Measurements from ENCODE around the gene NDST1.

NDST1 gene

DNA sequence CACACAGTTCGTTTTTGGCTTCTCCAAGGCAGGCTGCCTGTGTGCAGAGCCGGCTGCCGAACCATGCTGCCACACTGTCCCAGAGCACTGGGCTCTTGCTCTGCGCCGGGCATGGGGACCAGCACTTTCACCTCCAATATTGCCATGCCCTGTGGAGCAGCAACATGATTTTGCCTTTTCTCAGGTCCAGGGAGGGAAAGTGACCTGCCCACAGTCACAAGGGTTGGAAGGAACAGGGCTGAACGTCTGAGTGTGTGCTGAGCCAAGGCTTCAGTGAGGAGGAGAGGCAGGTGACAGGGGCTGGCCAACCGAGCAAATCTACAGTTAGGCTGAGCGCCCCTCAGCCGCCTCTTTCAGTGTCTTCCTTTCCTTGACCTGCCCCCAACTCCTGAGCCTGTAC is 98.5 kb downstream of the NDST1 start:
- DNase-seq (ENCODE audit: low spot score): no peak
- TF ChIP-seq, protein P1, sequence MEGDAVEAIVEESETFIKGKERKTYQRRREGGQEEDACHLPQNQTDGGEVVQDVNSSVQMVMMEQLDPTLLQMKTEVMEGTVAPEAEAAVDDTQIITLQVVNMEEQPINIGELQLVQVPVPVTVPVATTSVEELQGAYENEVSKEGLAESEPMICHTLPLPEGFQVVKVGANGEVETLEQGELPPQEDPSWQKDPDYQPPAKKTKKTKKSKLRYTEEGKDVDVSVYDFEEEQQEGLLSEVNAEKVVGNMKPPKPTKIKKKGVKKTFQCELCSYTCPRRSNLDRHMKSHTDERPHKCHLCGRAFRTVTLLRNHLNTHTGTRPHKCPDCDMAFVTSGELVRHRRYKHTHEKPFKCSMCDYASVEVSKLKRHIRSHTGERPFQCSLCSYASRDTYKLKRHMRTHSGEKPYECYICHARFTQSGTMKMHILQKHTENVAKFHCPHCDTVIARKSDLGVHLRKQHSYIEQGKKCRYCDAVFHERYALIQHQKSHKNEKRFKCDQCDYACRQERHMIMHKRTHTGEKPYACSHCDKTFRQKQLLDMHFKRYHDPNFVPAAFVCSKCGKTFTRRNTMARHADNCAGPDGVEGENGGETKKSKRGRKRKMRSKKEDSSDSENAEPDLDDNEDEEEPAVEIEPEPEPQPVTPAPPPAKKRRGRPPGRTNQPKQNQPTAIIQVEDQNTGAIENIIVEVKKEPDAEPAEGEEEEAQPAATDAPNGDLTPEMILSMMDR (IDR thresholded peaks at IDR 0.05; ENCODE audit: extremely low read depth, insufficient read depth, missing control alignments): no peak
- in situ Hi-C loops (cut with MboI; ENCODE audit: low pct_unique_long_range_greater_than_20kb, low sequenced_read_pairs, unreplicated experiment): no loop called here

DNA sequence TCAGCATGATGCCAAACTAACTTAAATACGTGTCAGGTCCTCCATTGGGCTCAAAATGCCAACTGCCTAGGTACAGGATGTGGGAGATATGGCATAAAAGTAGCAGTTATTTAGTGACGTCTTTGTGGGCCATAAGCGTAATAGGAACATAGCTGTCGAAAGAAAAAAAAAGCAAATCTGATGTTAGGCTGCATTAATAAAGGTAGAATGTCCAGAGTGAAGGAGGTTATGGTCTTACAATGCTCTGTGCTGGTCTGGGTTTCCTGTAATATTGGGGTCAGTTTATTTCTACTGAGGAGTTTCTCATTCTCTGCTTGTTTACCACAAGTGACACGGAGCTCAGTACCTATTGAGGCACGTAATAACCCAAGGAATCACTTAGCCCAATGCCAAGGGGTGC is 99.2 kb downstream of the NDST1 start:
- in situ Hi-C loops (cut with MboI; ENCODE audit: low pct_unique_long_range_greater_than_20kb, low sequenced_read_pairs, unreplicated experiment): no loop called here
- DNase-seq (ENCODE audit: low spot score): no peak
- TF ChIP-seq, protein P1 (IDR thresholded peaks at IDR 0.05; ENCODE audit: extremely low read depth, insufficient read depth, missing control alignments): no peak

Data from GM13977 (cell line).